Glutamatergic neuron (in vitro differentiated cells): Measurements from ENCODE around the gene KAT8. TPM values are rescaled to one million over a fixed set of nuclear protein-coding genes. Genes with fewer than 3 reads are reported as not detected.

Source experiments
- DNase-seq: peaks from one replicate; pipeline ENCODE4 v3.0.0; 2022
- H3K27ac Mint-ChIP-seq: one replicate; pipeline ENCODE4 v1.8.0; 2020; ENCODE audit warnings: mild to moderate bottlenecking, mixed read lengths, inconsistent platforms; ENCODE audit not compliant: unreplicated experiment
- H3K27me3 Mint-ChIP-seq: one replicate; pipeline ENCODE4 v1.8.0; 2020; ENCODE audit warnings: mild to moderate bottlenecking, moderate library complexity, mixed read lengths, inconsistent platforms; ENCODE audit not compliant: unreplicated experiment
- H3K36me3 Mint-ChIP-seq: one replicate; pipeline ENCODE4 v1.8.0; 2020; ENCODE audit warnings: mild to moderate bottlenecking, mixed read lengths, inconsistent platforms; ENCODE audit not compliant: unreplicated experiment
- H3K4me1 Mint-ChIP-seq: one replicate; pipeline ENCODE4 v1.8.0; 2020; ENCODE audit warnings: mild to moderate bottlenecking, low read depth, mixed read lengths, inconsistent platforms; ENCODE audit not compliant: unreplicated experiment
- H3K4me3 Mint-ChIP-seq: one replicate; pipeline ENCODE4 v1.8.0; 2020; ENCODE audit warnings: mild to moderate bottlenecking, mixed read lengths, inconsistent platforms; ENCODE audit not compliant: unreplicated experiment
- H3K9me3 Mint-ChIP-seq: one replicate; pipeline ENCODE4 v1.8.0; 2020; ENCODE audit warnings: mild to moderate bottlenecking, moderate library complexity, mixed read lengths, inconsistent platforms; ENCODE audit not compliant: unreplicated experiment
- CTCF ChIP-seq: fragments of 200-600 bp; sonication (generic); IDR thresholded peaks from one replicate; pipeline ENCODE4 v1.5.0; 2021; ENCODE audit not compliant: partially characterized antibody, unreplicated experiment
- total RNA-seq: library from RNA; stranded (reverse); fragmentation: NEBNext Ultra II Directional; extraction: Animal tissue kit (Norgen Biotek cat#: 25700); gene quantifications from one replicate; pipeline ENCODE4 v1.2.1, GENCODE V29; 2021; ENCODE audit not compliant: unreplicated experiment

The KAT8 gene
- total RNA-seq, 1 donor from 2014 or later: 61.2 TPM

GRCh38 chr16:31128711-31129567 is 11.5 kb downstream of the KAT8 start:
- no peak for DNase-seq
- no peak overlapping the region for H3K4me3 Mint-ChIP-seq
- no peak for TF ChIP-seq CTCF
- peaks cover 4% of the 10 kb centered on the region for H3K4me1 Mint-ChIP-seq
- H3K9me3 Mint-ChIP-seq: peaks cover 7% of the 10 kb centered on the region
- H3K27me3 Mint-ChIP-seq: peaks cover 5% of the 10 kb centered on the region
- H3K36me3 Mint-ChIP-seq: no peaks in the 10 kb centered on the region
- no peak overlapping the region for H3K27ac Mint-ChIP-seq

GRCh38 chr16:31129568-31130335 is 12.3 kb downstream of the KAT8 start:
- peaks cover 6% of the 10 kb centered on the region for H3K4me1 Mint-ChIP-seq
- no peak for DNase-seq
- peaks cover 7% of the 10 kb centered on the region for H3K9me3 Mint-ChIP-seq
- no peak overlapping the region for H3K27ac Mint-ChIP-seq
- no peak overlapping the region for H3K4me3 Mint-ChIP-seq
- no peaks in the 10 kb centered on the region for H3K36me3 Mint-ChIP-seq
- TF ChIP-seq CTCF: no peak
- H3K27me3 Mint-ChIP-seq: peaks cover 6% of the 10 kb centered on the region

- H3K36me3 Mint-ChIP-seq: no peaks in the 10 kb centered on the region
- no peak for DNase-seq
- no peak for TF ChIP-seq CTCF
- no peak overlapping the region for H3K4me3 Mint-ChIP-seq
- peaks cover 6% of the 10 kb centered on the region for H3K27me3 Mint-ChIP-seq
- H3K27ac Mint-ChIP-seq: no peak overlapping the region
- H3K4me1 Mint-ChIP-seq: peaks cover 6% of the 10 kb centered on the region
- peaks cover 7% of the 10 kb centered on the region for H3K9me3 Mint-ChIP-seq
These were observed 12.9 kb downstream of the KAT8 start for GRCh38 chr16:31130336-31130891.

- H3K4me1 Mint-ChIP-seq: peaks cover 7% of the 10 kb centered on the region
- no peaks in the 10 kb centered on the region for H3K36me3 Mint-ChIP-seq
- no peak overlapping the region for H3K27ac Mint-ChIP-seq
- TF ChIP-seq CTCF: no peak
- H3K9me3 Mint-ChIP-seq: peaks cover 5% of the 10 kb centered on the region
- no peak for DNase-seq
- H3K27me3 Mint-ChIP-seq: peaks cover 6% of the 10 kb centered on the region
- H3K4me3 Mint-ChIP-seq: no peak overlapping the region
These were observed 13.4 kb downstream of the KAT8 start for GRCh38 chr16:31130899-31131298.
